Colonic mucosa (tissue), 4 donors: ENCODE measurements around the gene PSMG2. TPM values are rescaled to one million over a fixed set of nuclear protein-coding genes. Genes with fewer than 3 reads are reported as not detected.

Experiments
- DNase-seq: peaks from one replicate; pipeline ENCODE4 v3.0.0-alpha.2; 2020
- H3K27ac ChIP-seq: fragments of 200-600 bp; one replicate; pipeline ENCODE4 v1.8.0; 2021
- H3K27me3 ChIP-seq: fragments of 200-600 bp; one replicate; pipeline ENCODE4 v1.8.0; 2021
- H3K36me3 ChIP-seq: fragments of 200-600 bp; one replicate; pipeline ENCODE4 v1.8.0; 2021
- H3K4me1 ChIP-seq: fragments of 200-600 bp; one replicate; pipeline ENCODE4 v1.8.0; 2021; ENCODE audit warnings: mild to moderate bottlenecking
- H3K4me3 ChIP-seq: fragments of 200-600 bp; one replicate; pipeline ENCODE4 v1.8.0; 2021
- H3K9ac ChIP-seq, 2 donors: one replicate each; pipeline ENCODE4 v1.7.0; 2013; ENCODE audit warnings: control low read depth in 2 of 2, low read depth in 2 of 2, low read length in 2 of 2
- H3K9me3 ChIP-seq: fragments of 200-600 bp; one replicate; pipeline ENCODE4 v1.8.0; 2021
- CTCF ChIP-seq: fragments of 200-600 bp; IDR thresholded peaks from one replicate; pipeline ENCODE4 v1.8.0; 2022; ENCODE audit warnings: antibody characterized with exemption, mild to moderate bottlenecking
- intact Hi-C: fragments of 100-400 bp; cut with DNase I; formaldehyde crosslinking; loops from one replicate; pipeline ENCODE4 v1.14.1; 2022
- total RNA-seq, 2 donors: library from RNA; stranded (reverse); fragmentation: NEBNext Ultra II Directional in 1 of 2; extraction: Animal tissue kit (Norgen Biotek cat#: 25700) in 1 of 2; gene quantifications; one replicate each; pipeline ENCODE4 v1.2.1, GENCODE V29; 2021
- donor health status: healthy.
- donor health status: DM: no; HTN: no; CAD: no.
- donor health status: DM: no; HTN: no; CAD: no.

The PSMG2 gene
- total RNA-seq, 2 donors from 2014 or later, result 75.4 to 87.3 TPM

GRCh38 chr18:12769136-12769535 lies 66.3 kb downstream of the PSMG2 start:
- H3K4me3 ChIP-seq, result no peak overlapping the region
- no peak overlapping the region for H3K9ac ChIP-seq
- intact Hi-C loops, result no loop called here
- no peaks in the 10 kb centered on the region for H3K36me3 ChIP-seq
- H3K4me1 ChIP-seq, result no peaks in the 10 kb centered on the region
- no peaks in the 10 kb centered on the region for H3K9me3 ChIP-seq
- DNase-seq, result no peak
- no peak for TF ChIP-seq CTCF
- H3K27me3 ChIP-seq, result no peaks in the 10 kb centered on the region
- H3K27ac ChIP-seq, result no peak overlapping the region

- no peaks in the 10 kb centered on the region for H3K36me3 ChIP-seq
- H3K4me3 ChIP-seq, result no peak overlapping the region
- no peaks in the 10 kb centered on the region for H3K4me1 ChIP-seq
- TF ChIP-seq CTCF, result no peak
- intact Hi-C loops, result no loop called here
- H3K27me3 ChIP-seq, result no peaks in the 10 kb centered on the region
- DNase-seq, result no peak
- H3K27ac ChIP-seq, result no peak overlapping the region
- H3K9me3 ChIP-seq, result no peaks in the 10 kb centered on the region
- H3K9ac ChIP-seq, result no peak overlapping the region
Observed at GRCh38 chr18:12769644-12770440, 67.0 kb downstream of the PSMG2 start.

DNA sequence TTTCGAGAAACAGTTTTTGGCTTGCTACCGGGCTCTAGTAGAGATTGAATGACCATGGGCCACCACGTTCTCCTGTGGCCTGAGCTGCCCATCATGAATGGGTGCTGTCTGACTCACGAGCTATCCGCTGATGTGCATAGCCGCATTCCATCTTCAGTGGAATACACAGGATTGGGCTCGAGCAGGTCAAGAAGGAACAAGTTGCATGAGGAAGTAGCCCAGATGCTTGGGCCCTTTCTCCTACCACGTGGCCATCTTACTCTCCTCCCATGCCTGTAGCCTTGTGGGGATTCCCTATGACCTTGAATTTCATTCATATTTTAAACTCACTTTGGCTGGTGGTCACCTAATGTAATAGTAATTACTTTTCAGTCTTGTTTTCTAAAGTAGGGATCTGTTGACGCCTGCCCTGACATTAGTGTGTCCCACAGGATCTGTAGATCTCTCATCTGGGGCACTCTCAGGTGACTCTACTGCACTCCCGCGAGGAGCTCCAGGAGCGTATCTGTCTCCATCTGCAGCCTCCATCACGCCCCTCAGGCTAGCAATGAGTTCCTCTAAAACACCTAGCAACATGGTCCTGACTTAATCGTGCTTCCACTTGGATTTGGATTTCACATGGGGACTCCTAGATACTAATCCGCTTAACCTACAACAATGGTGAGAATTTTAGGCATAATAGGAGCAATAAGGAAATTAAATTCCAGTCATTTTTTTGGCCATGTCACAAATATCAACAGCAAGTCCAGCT lies 67.8 kb downstream of the PSMG2 start:
- TF ChIP-seq CTCF, result no peak
- H3K36me3 ChIP-seq, result no peaks in the 10 kb centered on the region
- no peak overlapping the region for H3K9ac ChIP-seq
- intact Hi-C loops, result no loop called here
- no peak overlapping the region for H3K27ac ChIP-seq
- DNase-seq, result no peak
- H3K4me1 ChIP-seq, result no peaks in the 10 kb centered on the region
- H3K9me3 ChIP-seq, result no peaks in the 10 kb centered on the region
- no peak overlapping the region for H3K4me3 ChIP-seq
- H3K27me3 ChIP-seq, result no peaks in the 10 kb centered on the region

- H3K9ac ChIP-seq, result no peak overlapping the region
- intact Hi-C loops, result no loop called here
- no peak for TF ChIP-seq CTCF
Observed at GRCh38 chr18:12772111-12772510, 69.3 kb downstream of the PSMG2 start.

GRCh38 chr18:12773369-12773768 lies 70.5 kb downstream of the PSMG2 start:
- TF ChIP-seq CTCF, result no peak
- intact Hi-C loops, result no loop called here
- H3K4me3 ChIP-seq, result no peak overlapping the region
- H3K27me3 ChIP-seq, result no peaks in the 10 kb centered on the region
- H3K9me3 ChIP-seq, result no peaks in the 10 kb centered on the region
- H3K9ac ChIP-seq, result no peak overlapping the region
- H3K4me1 ChIP-seq, result no peaks in the 10 kb centered on the region
- DNase-seq, result no peak
- H3K36me3 ChIP-seq, result no peaks in the 10 kb centered on the region
- H3K27ac ChIP-seq, result no peak overlapping the region

More at GRCh38 chr18:12772111-12772510, 69.3 kb downstream of the PSMG2 start:
- H3K4me1 ChIP-seq, result no peaks in the 10 kb centered on the region
- no peak overlapping the region for H3K4me3 ChIP-seq
- H3K9me3 ChIP-seq, result no peaks in the 10 kb centered on the region
- H3K27ac ChIP-seq, result no peak overlapping the region
- H3K27me3 ChIP-seq, result no peaks in the 10 kb centered on the region
- no peak for DNase-seq
- H3K36me3 ChIP-seq, result no peaks in the 10 kb centered on the region
